HT1080 (cell line): Measurements from ENCODE around the gene TAGLN3. TPM values are rescaled to one million over a fixed set of nuclear protein-coding genes. Genes with fewer than 3 reads are reported as not detected.

ENCODE experiments used
- DNase-seq: peaks from one replicate; pipeline ENCODE4 v3.0.0-alpha.2; 2015; ENCODE audit warnings: low read depth
- total RNA-seq: library from RNA; depleted of rRNA; stranded (reverse); fragments of >200 nt; shearing (Covaris generic); gene quantifications from 2 replicates; pipeline ENCODE4 v1.2.3, GENCODE V29; 2014; rRNA removed

The TAGLN3 gene
- total RNA-seq, 1 experiment from 2014 or later: 16.4 TPM

DNA sequence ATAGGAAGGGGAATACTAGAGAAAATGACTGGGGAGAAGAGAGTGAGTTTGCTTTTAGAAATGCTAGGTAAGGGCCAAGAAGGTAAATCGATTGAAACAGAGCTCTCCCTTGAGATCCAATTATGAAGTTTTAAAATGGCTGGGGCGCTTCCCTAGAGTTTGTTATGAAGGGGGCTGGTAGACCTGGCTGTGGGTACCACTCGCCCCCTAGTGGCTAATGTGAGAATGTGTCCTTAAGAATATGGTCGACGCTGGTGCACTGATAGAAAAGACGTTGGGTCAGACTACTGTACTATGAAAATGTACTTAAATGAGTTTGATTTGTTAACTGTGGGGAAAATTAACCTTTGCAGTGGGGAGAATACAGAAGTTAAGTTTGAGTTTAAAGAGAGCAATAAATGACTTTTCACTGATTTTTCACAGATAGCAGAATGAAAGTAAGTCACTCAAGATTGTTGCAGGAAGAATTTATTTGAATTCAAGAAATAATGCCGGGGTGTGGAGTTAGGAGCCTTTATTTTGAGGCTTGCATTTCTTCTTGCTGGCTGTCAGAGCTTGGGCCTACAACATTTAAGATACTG is 45.0 kb downstream of the TAGLN3 start:
- DNase-seq: peak; percentile 81

DNA sequence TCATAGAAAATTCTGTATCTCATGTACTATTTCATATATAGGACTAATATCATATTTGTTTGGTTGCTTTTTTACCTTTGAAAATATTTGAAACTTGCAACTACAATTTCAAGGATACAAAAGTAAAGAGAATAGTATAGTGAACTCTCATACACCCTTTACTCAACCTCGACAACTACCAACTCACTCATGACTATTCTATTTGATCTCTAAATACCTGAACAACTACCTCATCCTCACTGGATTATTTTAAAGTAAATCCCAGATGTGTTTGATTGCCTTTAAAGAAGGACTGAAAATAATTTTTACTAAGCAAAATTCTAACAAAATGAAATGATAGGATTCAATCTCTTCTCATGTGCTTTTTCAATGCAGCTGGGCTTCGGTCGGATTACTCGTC is 47.9 kb downstream of the TAGLN3 start:
- no peak for DNase-seq

DNA sequence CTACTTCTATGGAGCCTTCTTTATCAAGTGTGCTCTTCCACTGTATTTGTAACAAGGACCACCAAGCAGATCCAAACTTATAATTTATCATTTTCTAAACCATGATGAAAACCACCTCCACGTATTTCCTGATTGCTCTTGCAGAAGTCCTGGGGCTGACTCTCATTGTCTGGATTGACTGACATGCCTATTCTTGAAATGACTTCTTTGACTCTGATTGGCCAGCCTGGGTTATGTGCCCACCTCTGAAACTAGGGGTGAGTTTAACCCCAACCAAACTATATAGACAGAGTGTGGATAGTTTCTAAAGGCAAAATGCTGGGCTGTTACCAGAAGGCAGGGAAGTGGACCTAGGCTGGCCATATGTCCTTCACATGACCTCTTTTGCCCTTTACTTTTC is 48.5 kb downstream of the TAGLN3 start:
- no peak for DNase-seq

DNA sequence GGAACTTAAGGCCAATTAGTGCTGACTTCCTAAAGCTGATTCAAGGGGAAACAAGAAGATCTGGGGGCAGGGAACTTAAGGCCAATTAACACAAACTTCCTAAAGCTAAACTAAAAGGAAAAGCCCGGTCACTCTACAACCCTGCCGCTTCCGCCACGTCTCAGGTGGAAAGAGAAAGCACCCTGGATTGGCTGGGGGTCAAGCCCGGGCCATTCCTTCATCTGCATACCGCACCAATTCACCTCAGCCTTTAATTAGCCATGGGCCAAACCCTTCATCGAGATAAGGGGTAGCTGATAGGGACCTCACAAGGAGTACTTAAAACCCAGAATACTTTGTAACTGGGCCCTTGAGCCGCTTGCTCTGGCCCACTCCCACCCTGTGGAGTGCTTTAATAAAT is 50.2 kb downstream of the TAGLN3 start:
- DNase-seq: no peak

GRCh38 chr3:112053229-112053628 is 54.5 kb downstream of the TAGLN3 start:
- no peak for DNase-seq

GRCh38 chr3:112056451-112056929 is 57.8 kb downstream of the TAGLN3 start:
- peak; percentile 79 for DNase-seq

GRCh38 chr3:112059497-112059896 is 60.8 kb downstream of the TAGLN3 start:
- no peak for DNase-seq

DNA sequence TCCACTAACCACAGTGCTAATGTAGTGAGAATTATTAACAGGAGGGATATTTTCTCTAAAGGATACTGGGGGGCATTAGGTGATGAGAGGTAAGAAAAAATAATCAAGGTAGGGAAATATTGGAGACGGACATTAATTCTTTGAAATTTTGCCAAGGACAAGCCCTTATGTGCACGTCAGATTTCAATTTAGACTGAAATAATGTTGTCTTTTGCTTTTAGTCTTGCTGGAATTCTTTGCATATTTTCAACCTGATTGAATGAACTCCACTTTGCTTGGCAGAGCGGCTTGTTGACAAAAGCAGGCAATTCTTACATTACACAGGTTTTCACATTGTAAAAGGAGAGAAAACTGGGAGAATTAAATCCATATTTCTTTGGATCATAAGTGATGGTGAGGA is 62.4 kb downstream of the TAGLN3 start:
- no peak for DNase-seq

Other genes with a start within 250 kb of the TAGLN3 start
- gene PHLDB2, start 139.7 kb upstream of the TAGLN3 start, total RNA-seq: 57.3 and 58.5 TPM in 2 replicates
- gene ABHD10, start 19.9 kb upstream of the TAGLN3 start, total RNA-seq: 55.4 and 61.5 TPM in 2 replicates
- gene TMPRSS7, start 35.8 kb downstream of the TAGLN3 start, total RNA-seq: 0.10 TPM in 2 replicates
- gene C3orf52, start 87.5 kb downstream of the TAGLN3 start, total RNA-seq: 19.4 and 21.5 TPM in 2 replicates
- gene GCSAM, start 134.3 kb downstream of the TAGLN3 start, total RNA-seq: not detected in 2 replicates